Fibroblast of lung (primary cell): Measurements from ENCODE around the gene METTL15.

Experiments
- EZH2 ChIP-seq: IDR thresholded peaks from 2 replicates; pipeline ENCODE4 v1.5.1; 2012; ENCODE audit warnings: low read length, control low read depth, mild to moderate bottlenecking; ENCODE audit errors: missing control alignments
- TF ChIP-seq, protein P1 (sequence below), 2 donors: IDR thresholded peaks in 1 of 2; conservative IDR thresholded peaks in 1 of 2; 1 replicate in 1 of 2; 2 replicates in 1 of 2; pipeline ENCODE4 v1.5.1; 2011 to 2012; ENCODE audit warnings: low read length in 2 of 2, control low read depth in 1 of 2, inconsistent platforms in 1 of 2, low read depth in 1 of 2, mild to moderate bottlenecking in 1 of 2

DNA sequence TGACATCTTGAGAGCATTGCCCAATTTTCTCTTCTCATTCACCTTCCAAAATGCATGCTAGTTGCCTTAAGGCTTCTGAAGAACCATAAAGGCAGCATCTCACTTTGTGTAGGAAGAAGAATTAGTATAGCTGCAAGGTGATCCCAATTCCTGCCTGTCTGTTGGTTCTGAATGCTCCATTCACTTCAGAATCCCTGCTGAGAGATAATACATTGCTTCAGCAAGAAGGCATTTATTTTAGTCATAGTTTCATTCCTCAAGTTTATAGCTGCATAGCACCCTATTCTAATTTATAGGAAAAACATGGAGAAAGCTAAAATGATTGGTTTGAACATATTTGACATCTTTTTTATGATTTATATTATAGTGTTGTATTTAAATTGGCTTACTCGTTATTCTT is 181.3 kb downstream of the METTL15 start:
- TF ChIP-seq, protein P1, sequence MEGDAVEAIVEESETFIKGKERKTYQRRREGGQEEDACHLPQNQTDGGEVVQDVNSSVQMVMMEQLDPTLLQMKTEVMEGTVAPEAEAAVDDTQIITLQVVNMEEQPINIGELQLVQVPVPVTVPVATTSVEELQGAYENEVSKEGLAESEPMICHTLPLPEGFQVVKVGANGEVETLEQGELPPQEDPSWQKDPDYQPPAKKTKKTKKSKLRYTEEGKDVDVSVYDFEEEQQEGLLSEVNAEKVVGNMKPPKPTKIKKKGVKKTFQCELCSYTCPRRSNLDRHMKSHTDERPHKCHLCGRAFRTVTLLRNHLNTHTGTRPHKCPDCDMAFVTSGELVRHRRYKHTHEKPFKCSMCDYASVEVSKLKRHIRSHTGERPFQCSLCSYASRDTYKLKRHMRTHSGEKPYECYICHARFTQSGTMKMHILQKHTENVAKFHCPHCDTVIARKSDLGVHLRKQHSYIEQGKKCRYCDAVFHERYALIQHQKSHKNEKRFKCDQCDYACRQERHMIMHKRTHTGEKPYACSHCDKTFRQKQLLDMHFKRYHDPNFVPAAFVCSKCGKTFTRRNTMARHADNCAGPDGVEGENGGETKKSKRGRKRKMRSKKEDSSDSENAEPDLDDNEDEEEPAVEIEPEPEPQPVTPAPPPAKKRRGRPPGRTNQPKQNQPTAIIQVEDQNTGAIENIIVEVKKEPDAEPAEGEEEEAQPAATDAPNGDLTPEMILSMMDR (conservative IDR thresholded peaks at IDR 0.05 in 1 of 2, IDR thresholded peaks at IDR 0.05 in 1 of 2; ENCODE audit: low read depth in 1 of 2, low read length in 2 of 2) = no peak
- no peak for TF ChIP-seq EZH2
